ENCODE data around the gene ZNF423. TPM values are rescaled to one million over a fixed set of nuclear protein-coding genes. Genes with fewer than 3 reads are reported as not detected.

ZNF423 gene
- polyA plus RNA-seq, 1 of the 3 experiments (the other 2 are of a cell fraction): 1.2 TPM

DNA sequence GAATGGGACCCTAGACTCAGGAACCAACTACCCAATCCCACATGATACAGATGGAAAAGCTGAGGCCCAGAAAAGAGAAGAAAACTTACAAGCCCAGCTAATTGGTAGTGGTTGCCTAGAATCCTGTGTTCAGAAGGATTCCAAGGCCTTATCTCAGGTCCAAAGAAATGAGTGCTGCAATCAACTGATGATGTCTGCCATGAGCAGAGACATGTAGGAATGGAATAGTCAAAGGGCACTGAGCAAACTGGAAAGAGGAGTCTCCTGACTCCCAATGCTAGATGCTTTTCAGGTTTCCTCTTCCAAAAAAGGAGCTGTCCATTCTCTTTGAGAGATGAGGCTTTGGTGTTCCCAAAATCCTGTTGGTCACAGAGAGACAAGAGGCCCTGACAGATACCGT, 210.6 kb downstream of the ZNF423 start:
- Histone ChIP-seq H4K20me1 (ENCODE audit: insufficient read depth) (no peaks in the 10 kb centered on the region), H3K9me3 (no peaks in the 10 kb centered on the region), H3K4me2 (no peak overlapping the region), H3K27ac (ENCODE audit: low read depth in 2 of 2, low read length in 1 of 2) (peak overlapping the region in 1 of 2 experiments; percentile 89; a peak in 1 of 4 replicates), H3F3A (replicated peaks; ENCODE audit: insufficient read depth) (peaks cover 16% of the 10 kb centered on the region), H3K79me2 (ENCODE audit: insufficient read depth) (no peaks in the 10 kb centered on the region), H3K27me3 (ENCODE audit: insufficient read depth) (no peaks in the 10 kb centered on the region), H3K9ac (no peak overlapping the region), H2AFZ (ENCODE audit: low read depth) (no peak overlapping the region), H3K36me3 (replicated peaks in 1 of 2; ENCODE audit: control insufficient read depth in 1 of 2, insufficient read depth in 2 of 2, low read length in 1 of 2) (no peaks in the 10 kb centered on the region), H3K9me2 (no peaks in the 10 kb centered on the region), H3K4me1 (ENCODE audit: control insufficient read depth in 1 of 2, insufficient read depth in 2 of 2, low read depth in 1 of 2, low read length in 1 of 2) (peaks cover 25 to 33% of the 10 kb centered on the region in 2 experiments), H3K4me3 (ENCODE audit: low read depth in 2 of 2, low read length in 1 of 2) (no peak overlapping the region)
- ChIA-PET POLR2A (interaction anchor here (0.6 to 1.5 kb wide), 2 partner anchors 211 to 243 kb away, joined by 3 to 4 read pairs; partner anchors contain the start of gene ZNF423), CTCF (interaction anchor here (0.9 to 2.3 kb wide), 6 partner anchors 13 to 231 kb away, joined by 3 to 7 read pairs (median 4); no protein-coding TSS in a partner anchor)
- WGBS (ENCODE audit: low lambda C conversion rate): 82% methylated on average over 1 of the region's 1 CpG
- DNase-seq: no peak
- TF ChIP-seq SIN3A (IDR thresholded peaks at IDR 0.05; ENCODE audit: borderline replicate concordance, low read depth, low read length) (no peak), TAF1 (IDR thresholded peaks at IDR 0.05; ENCODE audit: borderline replicate concordance, low read depth, low read length) (no peak), CHD2 (IDR thresholded peaks at IDR 0.05; ENCODE audit: low read length, partially characterized antibody) (no peak), NFIC (IDR thresholded peaks at IDR 0.05; ENCODE audit: borderline replicate concordance) (no peak), EP300 (IDR thresholded peaks at IDR 0.05; ENCODE audit: borderline replicate concordance in 1 of 2, low read depth in 1 of 2, low read length in 1 of 2) (no peak), MEF2A (IDR thresholded peaks at IDR 0.05; ENCODE audit: borderline replicate concordance, low read depth) (no peak), MXI1 (IDR thresholded peaks at IDR 0.05; ENCODE audit: low read depth, low read length) (no peak), POLR2AphosphoS5 (IDR thresholded peaks at IDR 0.05; ENCODE audit: low read depth, low read length) (no peak), ELF1 (IDR thresholded peaks at IDR 0.05) (no peak), EZH2phosphoT487 (IDR thresholded peaks at IDR 0.05; ENCODE audit: borderline replicate concordance, low read depth) (no peak), FOXJ3 (CRISPR knock-in tag; IDR thresholded peaks at IDR 0.05) (no peak), SMC3 (IDR thresholded peaks at IDR 0.05; ENCODE audit: low read depth, low read length) (no peak)
- TF ChIP-seq, protein P1, sequence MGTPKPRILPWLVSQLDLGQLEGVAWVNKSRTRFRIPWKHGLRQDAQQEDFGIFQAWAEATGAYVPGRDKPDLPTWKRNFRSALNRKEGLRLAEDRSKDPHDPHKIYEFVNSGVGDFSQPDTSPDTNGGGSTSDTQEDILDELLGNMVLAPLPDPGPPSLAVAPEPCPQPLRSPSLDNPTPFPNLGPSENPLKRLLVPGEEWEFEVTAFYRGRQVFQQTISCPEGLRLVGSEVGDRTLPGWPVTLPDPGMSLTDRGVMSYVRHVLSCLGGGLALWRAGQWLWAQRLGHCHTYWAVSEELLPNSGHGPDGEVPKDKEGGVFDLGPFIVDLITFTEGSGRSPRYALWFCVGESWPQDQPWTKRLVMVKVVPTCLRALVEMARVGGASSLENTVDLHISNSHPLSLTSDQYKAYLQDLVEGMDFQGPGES (IDR thresholded peaks at IDR 0.05; ENCODE audit: low read depth, low read length): no peak
- TF ChIP-seq, protein P2, sequence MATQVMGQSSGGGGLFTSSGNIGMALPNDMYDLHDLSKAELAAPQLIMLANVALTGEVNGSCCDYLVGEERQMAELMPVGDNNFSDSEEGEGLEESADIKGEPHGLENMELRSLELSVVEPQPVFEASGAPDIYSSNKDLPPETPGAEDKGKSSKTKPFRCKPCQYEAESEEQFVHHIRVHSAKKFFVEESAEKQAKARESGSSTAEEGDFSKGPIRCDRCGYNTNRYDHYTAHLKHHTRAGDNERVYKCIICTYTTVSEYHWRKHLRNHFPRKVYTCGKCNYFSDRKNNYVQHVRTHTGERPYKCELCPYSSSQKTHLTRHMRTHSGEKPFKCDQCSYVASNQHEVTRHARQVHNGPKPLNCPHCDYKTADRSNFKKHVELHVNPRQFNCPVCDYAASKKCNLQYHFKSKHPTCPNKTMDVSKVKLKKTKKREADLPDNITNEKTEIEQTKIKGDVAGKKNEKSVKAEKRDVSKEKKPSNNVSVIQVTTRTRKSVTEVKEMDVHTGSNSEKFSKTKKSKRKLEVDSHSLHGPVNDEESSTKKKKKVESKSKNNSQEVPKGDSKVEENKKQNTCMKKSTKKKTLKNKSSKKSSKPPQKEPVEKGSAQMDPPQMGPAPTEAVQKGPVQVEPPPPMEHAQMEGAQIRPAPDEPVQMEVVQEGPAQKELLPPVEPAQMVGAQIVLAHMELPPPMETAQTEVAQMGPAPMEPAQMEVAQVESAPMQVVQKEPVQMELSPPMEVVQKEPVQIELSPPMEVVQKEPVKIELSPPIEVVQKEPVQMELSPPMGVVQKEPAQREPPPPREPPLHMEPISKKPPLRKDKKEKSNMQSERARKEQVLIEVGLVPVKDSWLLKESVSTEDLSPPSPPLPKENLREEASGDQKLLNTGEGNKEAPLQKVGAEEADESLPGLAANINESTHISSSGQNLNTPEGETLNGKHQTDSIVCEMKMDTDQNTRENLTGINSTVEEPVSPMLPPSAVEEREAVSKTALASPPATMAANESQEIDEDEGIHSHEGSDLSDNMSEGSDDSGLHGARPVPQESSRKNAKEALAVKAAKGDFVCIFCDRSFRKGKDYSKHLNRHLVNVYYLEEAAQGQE (IDR thresholded peaks at IDR 0.05; ENCODE audit: low read depth, low read length): no peak
- TF ChIP-seq, protein P3, sequence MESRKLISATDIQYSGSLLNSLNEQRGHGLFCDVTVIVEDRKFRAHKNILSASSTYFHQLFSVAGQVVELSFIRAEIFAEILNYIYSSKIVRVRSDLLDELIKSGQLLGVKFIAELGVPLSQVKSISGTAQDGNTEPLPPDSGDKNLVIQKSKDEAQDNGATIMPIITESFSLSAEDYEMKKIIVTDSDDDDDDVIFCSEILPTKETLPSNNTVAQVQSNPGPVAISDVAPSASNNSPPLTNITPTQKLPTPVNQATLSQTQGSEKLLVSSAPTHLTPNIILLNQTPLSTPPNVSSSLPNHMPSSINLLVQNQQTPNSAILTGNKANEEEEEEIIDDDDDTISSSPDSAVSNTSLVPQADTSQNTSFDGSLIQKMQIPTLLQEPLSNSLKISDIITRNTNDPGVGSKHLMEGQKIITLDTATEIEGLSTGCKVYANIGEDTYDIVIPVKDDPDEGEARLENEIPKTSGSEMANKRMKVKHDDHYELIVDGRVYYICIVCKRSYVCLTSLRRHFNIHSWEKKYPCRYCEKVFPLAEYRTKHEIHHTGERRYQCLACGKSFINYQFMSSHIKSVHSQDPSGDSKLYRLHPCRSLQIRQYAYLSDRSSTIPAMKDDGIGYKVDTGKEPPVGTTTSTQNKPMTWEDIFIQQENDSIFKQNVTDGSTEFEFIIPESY (IDR thresholded peaks at IDR 0.05; ENCODE audit: borderline replicate concordance, low read depth): no peak
